Osteocyte (in vitro differentiated cells): ENCODE measurements around the gene B4GALT2. TPM values are rescaled to one million over a fixed set of nuclear protein-coding genes. Genes with fewer than 3 reads are reported as not detected.

Experiments
- DNase-seq: peaks from one replicate; pipeline ENCODE4 v3.0.0; 2021; ENCODE audit warnings: mixed read lengths; ENCODE audit not compliant: unreplicated experiment; ENCODE audit errors: extremely low spot score
- H3K27ac Mint-ChIP-seq: one replicate; pipeline ENCODE4 v1.8.0; 2021; ENCODE audit warnings: mild to moderate bottlenecking, mixed read lengths; ENCODE audit not compliant: unreplicated experiment
- H3K27me3 Mint-ChIP-seq: one replicate; pipeline ENCODE4 v1.8.0; 2021; ENCODE audit warnings: mixed read lengths; ENCODE audit not compliant: unreplicated experiment
- H3K36me3 Mint-ChIP-seq: one replicate; pipeline ENCODE4 v1.8.0; 2021; ENCODE audit warnings: mixed read lengths; ENCODE audit not compliant: unreplicated experiment
- H3K4me1 Mint-ChIP-seq: one replicate; pipeline ENCODE4 v1.8.0; 2021; ENCODE audit warnings: mixed read lengths; ENCODE audit not compliant: unreplicated experiment
- H3K4me3 Mint-ChIP-seq: one replicate; pipeline ENCODE4 v1.8.0; 2021; ENCODE audit warnings: mild to moderate bottlenecking, moderate library complexity, mixed read lengths; ENCODE audit not compliant: unreplicated experiment
- H3K9me3 Mint-ChIP-seq: one replicate; pipeline ENCODE4 v1.8.0; 2021; ENCODE audit warnings: mixed read lengths; ENCODE audit not compliant: unreplicated experiment
- CTCF ChIP-seq: fragments of 200-600 bp; sonication (generic); IDR thresholded peaks from 2 replicates; pipeline ENCODE4 v1.5.0; 2021; ENCODE audit warnings: antibody characterized with exemption, mild to moderate bottlenecking, moderate library complexity
- total RNA-seq: library from RNA; stranded (reverse); gene quantifications from 2 replicates; pipeline ENCODE4 v1.2.1, GENCODE V29; 2021

Gene B4GALT2
- total RNA-seq, 1 donor from 2014 or later, result 65.5 TPM

- no peak for TF ChIP-seq CTCF
- no peaks in the 10 kb centered on the region for H3K27me3 Mint-ChIP-seq
- H3K27ac Mint-ChIP-seq, result no peak overlapping the region
- no peak for DNase-seq
- H3K9me3 Mint-ChIP-seq, result no peaks in the 10 kb centered on the region
- no peak overlapping the region for H3K4me3 Mint-ChIP-seq
- H3K4me1 Mint-ChIP-seq, result peaks cover 10% of the 10 kb centered on the region
- peaks cover 14% of the 10 kb centered on the region for H3K36me3 Mint-ChIP-seq
Measured at GRCh38 chr1:44008259-44008658, 29.2 kb downstream of the B4GALT2 start.

GRCh38 chr1:44010935-44011471, 32.0 kb downstream of the B4GALT2 start:
- no peak overlapping the region for H3K27ac Mint-ChIP-seq
- no peak overlapping the region for H3K4me3 Mint-ChIP-seq
- H3K4me1 Mint-ChIP-seq, result peaks cover 17% of the 10 kb centered on the region
- H3K9me3 Mint-ChIP-seq, result no peaks in the 10 kb centered on the region
- no peaks in the 10 kb centered on the region for H3K27me3 Mint-ChIP-seq
- no peak for DNase-seq
- peaks cover 8% of the 10 kb centered on the region for H3K36me3 Mint-ChIP-seq
- no peak for TF ChIP-seq CTCF

GRCh38 chr1:44012404-44012803, 33.4 kb downstream of the B4GALT2 start:
- no peak for DNase-seq
- Mint-ChIP-seq H3K27me3 (no peaks in the 10 kb centered on the region), H3K9me3 (no peaks in the 10 kb centered on the region), H3K4me3 (no peak overlapping the region), H3K4me1 (peaks cover 15% of the 10 kb centered on the region), H3K27ac (no peak overlapping the region), H3K36me3 (peaks cover 5% of the 10 kb centered on the region)
- no peak for TF ChIP-seq CTCF

GRCh38 chr1:44012941-44013609, 34.1 kb downstream of the B4GALT2 start:
- DNase-seq, result no peak
- TF ChIP-seq CTCF, result no peak
- peaks cover 4% of the 10 kb centered on the region for H3K36me3 Mint-ChIP-seq
- H3K4me3 Mint-ChIP-seq, result no peak overlapping the region
- no peaks in the 10 kb centered on the region for H3K27me3 Mint-ChIP-seq
- no peaks in the 10 kb centered on the region for H3K9me3 Mint-ChIP-seq
- H3K4me1 Mint-ChIP-seq, result peaks cover 15% of the 10 kb centered on the region
- H3K27ac Mint-ChIP-seq, result no peak overlapping the region

- no peak overlapping the region for H3K4me3 Mint-ChIP-seq
- H3K27ac Mint-ChIP-seq, result no peak overlapping the region
- no peaks in the 10 kb centered on the region for H3K9me3 Mint-ChIP-seq
- H3K27me3 Mint-ChIP-seq, result no peaks in the 10 kb centered on the region
- TF ChIP-seq CTCF, result no peak
- no peaks in the 10 kb centered on the region for H3K36me3 Mint-ChIP-seq
- H3K4me1 Mint-ChIP-seq, result peaks cover 15% of the 10 kb centered on the region
- no peak for DNase-seq
Measured at GRCh38 chr1:44013949-44014348, 34.9 kb downstream of the B4GALT2 start.
